GM13977 (cell line): ENCODE measurements around the gene ATG4B.
"Not testable (repeated sequence)": the region's sequence is repeated elsewhere in the genome, so short reads cannot be mapped to it uniquely, and the experiment has no call there.

Experiments
- DNase-seq: peaks from one replicate; pipeline ENCODE4 v3.0.0; 2012; ENCODE audit warnings: low spot score
- CTCF ChIP-seq: IDR thresholded peaks from 2 replicates; pipeline ENCODE4 v1.5.1; 2012; ENCODE audit warnings: mild to moderate bottlenecking, control low read depth; ENCODE audit not compliant: insufficient read depth; ENCODE audit errors: extremely low read depth, missing control alignments
- in situ Hi-C: fragments of 300-500 bp; cut with MboI; formaldehyde crosslinking; loops from one replicate; pipeline ENCODE4 v1.12.0; 2022; ENCODE audit warnings: low sequenced_read_pairs, low pct_unique_long_range_greater_than_20kb, mixed read lengths, inconsistent platforms; ENCODE audit not compliant: unreplicated experiment

ATG4B gene

GRCh38 chr2:241637018-241637794 is at the start of gene ATG4B, which contains the start of gene THAP4:
ATG4B (plus strand) TSS chr2:241637693; CDS start chr2:241637715, 22 bp downstream.
THAP4 (minus strand) TSS chr2:241637158; CDS start chr2:241637017, 141 bp downstream.
- no peak for TF ChIP-seq CTCF
- in situ Hi-C loops, result no loop called here
- DNase-seq, result peak; percentile 98

- in situ Hi-C loops, result not testable (repeated sequence)
Measured at GRCh38 chr2:241589863-241590262, 47.6 kb upstream of the ATG4B start.

GRCh38 chr2:241590496-241591455 is 46.7 kb upstream of the ATG4B start:
- DNase-seq, in situ Hi-C loops: not testable (repeated sequence)

More at GRCh38 chr2:241589863-241590262, 47.6 kb upstream of the ATG4B start:
- DNase-seq, result not testable (repeated sequence)

GRCh38 chr2:241592126-241592845 is 45.2 kb upstream of the ATG4B start:
- in situ Hi-C loops, result no loop called here
- no peak for DNase-seq
- no peak for TF ChIP-seq CTCF

GRCh38 chr2:241593271-241593670 is 44.2 kb upstream of the ATG4B start:
- DNase-seq, result no peak
- TF ChIP-seq CTCF, result no peak
- in situ Hi-C loops, result no loop called here

GRCh38 chr2:241595600-241596140 is 41.8 kb upstream of the ATG4B start:
- DNase-seq, result no peak
- in situ Hi-C loops, result no loop called here
- peak; percentile 27 for TF ChIP-seq CTCF

- in situ Hi-C loops, result no loop called here
- no peak for DNase-seq
- no peak for TF ChIP-seq CTCF
Measured at GRCh38 chr2:241597561-241597960, 39.9 kb upstream of the ATG4B start.
